IPS DF 4.7 (cell line): Measurements from ENCODE around the gene C14orf119.

Source experiments
- DNase-seq: peaks from one replicate; pipeline ENCODE4 v3.0.0-alpha.2; 2013; ENCODE audit warnings: low spot score; ENCODE audit errors: extremely low read depth

C14orf119 gene

DNA sequence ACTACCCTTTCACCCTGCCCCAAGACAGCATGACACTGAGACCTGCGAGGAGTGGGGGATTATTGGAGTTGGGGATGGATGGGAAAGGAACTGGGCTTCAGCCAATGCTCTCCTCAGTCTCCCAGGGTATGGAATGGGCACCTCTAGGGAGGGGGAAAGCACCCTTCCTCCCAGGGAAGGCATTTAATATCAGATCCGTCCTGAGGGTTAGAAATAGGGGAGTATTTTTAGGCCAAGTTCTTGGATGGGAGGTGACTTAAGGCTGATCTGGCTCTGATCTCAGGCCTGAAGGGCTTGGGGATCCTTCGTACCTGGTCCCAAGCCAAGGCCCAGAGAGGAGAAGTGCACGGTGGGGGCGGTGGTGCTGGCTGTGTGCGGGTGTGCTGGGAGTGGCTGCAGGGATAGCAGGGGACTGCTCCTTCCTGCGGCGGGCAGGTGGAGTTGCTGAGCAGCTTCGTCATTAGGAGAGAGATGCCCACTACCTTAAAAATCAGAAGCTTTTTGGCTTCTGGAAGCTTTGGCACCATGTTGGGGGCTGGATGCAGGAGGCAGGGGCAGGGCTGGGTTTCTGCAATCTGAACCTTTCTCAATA is 30.7 kb downstream of the C14orf119 start:
- DNase-seq = no peak

- DNase-seq = no peak
Measured at GRCh38 chr14:23126548-23127278, 31.4 kb downstream of the C14orf119 start.

DNA sequence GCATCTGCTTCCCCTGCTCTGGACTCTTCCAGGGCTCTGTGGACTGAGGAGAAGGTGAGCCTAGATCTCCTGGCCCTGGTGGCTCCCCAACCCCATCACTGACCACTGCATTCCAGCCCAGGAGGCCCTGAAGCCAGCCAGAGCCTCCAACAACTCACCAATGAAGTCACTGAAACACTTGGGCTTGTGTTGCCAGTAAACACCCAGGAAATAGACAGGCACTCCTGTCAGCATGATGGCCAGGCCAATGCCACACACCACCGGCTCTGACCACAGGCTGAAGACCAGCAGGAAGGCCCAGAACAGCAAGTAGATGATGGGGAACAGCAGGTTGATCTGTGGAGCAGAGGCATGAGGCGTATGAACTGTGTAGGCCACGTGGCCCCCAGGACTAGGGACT is 32.6 kb downstream of the C14orf119 start:
- no peak for DNase-seq

DNA sequence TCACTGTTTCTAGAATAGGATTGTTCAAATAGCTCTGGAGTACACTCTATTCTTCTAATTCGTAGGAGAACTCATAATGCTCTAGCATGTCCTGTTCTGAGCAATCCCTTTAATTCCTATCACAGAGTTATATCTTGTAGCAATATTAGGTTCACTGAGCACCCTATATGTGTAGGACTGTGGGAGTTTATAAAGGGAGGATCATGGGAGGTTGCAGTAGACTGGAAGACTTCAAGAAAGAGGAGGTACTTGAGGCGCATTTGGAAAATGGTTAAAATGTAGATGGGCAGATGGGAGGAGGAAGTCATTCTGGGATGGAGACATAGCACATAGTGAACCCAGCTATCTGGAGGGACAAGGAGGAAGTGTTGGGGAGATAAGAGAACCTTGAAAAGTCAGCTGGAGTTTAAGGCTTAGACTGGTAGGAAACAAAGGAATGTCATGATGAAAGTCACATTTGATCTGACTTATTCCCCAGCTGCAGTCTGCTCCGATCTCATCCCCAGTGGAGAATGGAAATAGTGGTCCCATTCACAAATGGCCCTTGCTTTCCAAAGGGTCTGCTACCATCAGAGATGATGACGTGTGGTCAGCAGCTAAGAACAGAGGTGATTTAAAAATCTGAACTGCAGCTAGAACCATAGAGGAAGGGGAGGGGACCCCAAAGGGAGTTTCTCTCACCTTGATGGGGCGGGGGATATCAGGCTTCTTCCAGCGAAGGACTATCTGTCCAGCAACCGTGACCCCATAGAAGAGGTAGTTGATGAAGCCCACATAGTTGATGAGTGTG is 33.9 kb downstream of the C14orf119 start:
- no peak for DNase-seq

GRCh38 chr14:23129759-23130316 is 34.5 kb downstream of the C14orf119 start:
- DNase-seq = no peak

DNA sequence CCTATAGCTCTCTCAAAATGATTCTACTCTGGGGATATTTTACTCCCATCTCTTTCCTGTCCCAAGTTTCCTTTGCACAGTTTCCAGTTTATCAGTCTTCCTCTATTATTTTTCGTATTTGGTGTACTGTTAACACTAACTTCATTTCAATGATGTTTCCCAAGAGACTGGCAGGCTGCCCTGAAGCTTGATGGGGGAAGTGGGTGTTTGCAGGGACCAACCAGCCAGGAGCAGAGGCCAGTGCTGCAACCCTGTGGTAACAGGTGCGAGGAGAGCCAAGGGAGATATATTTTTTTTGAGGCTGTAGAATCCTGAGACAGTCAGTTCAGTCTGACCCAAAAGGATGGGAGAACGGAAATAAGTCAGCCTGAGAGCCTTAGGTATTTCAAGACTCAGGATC is 35.6 kb downstream of the C14orf119 start:
- DNase-seq = no peak

DNA sequence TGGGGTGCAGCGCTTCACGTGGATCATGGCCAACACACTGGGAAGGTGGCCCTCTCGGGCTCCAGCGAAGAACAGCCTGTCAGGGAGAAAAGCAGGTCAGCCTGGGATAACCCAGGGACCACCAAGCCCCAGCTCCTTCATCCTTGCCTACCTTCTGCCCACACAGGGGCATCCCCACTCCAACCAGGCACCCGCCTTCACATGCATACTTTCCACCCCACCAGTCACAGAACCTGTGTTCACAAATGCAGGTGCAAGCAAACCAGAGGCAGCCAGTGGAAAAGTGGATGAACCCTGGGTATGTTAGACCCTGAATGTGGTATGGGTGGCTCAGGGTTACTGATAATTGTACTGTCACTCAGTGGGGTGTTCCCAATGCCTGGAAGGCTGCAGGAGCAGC is 36.2 kb downstream of the C14orf119 start:
- DNase-seq = no peak

DNA sequence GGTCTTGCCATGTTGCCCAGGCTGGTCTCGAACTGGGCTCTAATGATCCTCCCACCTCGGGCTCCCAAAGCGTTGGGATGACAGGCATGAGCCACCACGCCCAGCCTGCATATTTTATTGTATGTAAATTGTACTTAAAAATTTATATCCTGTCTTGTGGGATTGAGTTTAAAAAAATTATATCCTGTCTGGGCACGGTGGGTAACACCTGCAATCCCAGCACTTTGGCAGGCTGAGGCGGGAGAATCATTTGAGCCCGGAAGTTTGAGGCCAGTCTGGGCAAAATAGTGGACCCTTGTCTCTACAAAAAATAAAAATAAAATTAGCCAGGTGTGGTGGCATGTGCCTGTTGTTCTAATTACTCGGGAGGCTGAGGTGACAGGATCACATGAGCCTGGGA is 37.7 kb downstream of the C14orf119 start:
- no peak for DNase-seq

DNA sequence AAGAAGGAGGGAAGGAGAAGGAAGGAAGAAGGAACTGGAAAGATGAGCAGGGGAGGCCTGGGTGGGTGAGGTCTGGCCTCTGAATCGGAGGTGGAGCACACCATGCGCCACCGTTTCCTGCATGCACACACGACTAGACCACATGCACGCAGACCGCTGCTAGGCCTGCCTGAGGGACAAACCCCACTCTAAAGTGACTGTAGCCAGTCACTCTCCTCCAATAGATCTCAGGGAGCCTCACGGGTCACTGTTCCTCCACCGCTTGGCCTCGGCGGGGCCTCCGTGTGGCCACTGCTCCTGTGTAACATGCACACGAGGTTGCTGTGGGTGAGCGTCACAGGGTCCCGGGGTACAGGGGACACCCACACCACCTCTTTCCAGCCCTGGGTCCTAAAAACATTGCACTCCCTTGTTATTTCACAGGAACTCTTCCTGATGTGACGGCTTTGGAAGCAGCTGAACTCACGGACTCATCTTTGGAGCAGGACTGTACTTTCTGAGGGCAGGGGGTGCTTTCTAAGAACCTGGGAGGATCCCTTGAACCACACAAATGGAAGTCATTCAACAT is 41.3 kb downstream of the C14orf119 start:
- DNase-seq = no peak

DNA sequence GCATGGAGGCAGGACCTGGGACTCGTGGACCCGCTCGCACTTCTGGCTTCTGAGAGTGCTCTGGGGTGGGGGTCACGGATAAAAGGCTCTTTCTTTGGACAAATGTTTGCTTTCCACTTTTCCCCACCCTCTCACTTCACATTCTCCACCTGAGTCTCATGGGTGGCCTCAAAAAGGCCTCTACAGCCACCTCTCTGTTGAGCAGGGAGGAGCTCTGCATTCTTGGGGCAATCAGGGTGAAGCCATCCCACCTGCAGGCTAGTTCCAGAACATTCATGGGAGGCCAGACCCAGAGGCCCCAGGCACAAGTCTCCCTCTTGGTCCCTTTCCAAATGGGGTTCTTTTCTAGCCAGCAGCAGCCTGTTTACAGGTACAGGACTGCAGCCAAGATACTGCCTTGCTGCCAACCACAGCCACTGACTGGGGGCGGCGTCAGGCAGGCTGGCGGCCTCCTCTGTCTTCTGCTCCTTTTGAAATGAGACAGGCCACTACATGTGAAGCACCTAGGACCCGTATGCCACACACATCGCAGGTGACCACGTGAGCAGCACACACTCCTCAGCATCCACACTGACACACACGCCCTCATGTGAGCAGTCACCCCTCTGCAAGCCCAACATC is 42.0 kb downstream of the C14orf119 start:
- no peak for DNase-seq

- DNase-seq = no peak
Measured at GRCh38 chr14:23137813-23138535, 42.7 kb downstream of the C14orf119 start.

GRCh38 chr14:23139874-23140273 is 44.6 kb downstream of the C14orf119 start:
- DNase-seq = no peak

DNA sequence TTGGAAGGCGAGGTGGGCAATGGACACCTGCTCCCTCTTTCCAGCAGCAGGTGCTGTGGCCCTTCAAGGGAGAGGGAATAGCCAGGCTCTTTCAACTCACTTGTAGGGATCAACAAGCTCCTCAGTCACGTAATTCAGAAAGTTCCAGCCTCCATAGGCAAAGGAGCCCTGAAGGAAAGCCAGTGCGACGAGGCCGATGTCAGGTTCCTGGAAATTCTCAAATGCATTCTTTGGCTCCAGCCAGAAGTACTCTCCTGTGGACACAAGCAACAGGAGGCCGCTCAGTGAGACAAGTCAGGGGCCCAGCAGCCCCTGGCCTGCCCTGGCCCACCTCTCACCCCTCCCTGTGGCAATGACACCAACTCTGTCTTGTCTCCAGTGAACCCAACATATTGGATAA is 45.1 kb downstream of the C14orf119 start:
- no peak for DNase-seq

GRCh38 chr14:23141706-23142444 is 46.6 kb downstream of the C14orf119 start:
- no peak for DNase-seq

- no peak for DNase-seq
Measured at GRCh38 chr14:23142826-23143225, 47.5 kb downstream of the C14orf119 start.

DNA sequence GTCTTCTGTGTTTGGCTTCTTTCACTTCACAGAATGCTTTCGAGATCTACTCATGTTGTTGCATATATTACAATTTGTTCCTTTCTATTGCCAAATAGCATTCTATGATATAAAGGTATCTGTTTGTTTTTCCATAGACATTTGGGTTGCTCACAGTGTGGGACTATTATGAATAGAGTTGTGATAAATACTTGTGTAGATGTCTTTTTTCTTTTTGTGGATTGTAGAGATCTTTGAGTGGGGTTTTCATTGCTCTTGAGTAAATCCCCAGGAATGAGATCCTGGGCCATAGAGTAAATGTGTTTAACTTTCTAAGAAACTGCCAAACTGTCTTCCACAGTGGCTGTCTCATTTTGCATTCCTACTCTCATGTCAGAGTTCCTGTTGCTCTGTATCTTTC is 48.6 kb downstream of the C14orf119 start:
- no peak for DNase-seq

- DNase-seq = no peak
Measured at GRCh38 chr14:23145794-23146350, 50.6 kb downstream of the C14orf119 start.

DNA sequence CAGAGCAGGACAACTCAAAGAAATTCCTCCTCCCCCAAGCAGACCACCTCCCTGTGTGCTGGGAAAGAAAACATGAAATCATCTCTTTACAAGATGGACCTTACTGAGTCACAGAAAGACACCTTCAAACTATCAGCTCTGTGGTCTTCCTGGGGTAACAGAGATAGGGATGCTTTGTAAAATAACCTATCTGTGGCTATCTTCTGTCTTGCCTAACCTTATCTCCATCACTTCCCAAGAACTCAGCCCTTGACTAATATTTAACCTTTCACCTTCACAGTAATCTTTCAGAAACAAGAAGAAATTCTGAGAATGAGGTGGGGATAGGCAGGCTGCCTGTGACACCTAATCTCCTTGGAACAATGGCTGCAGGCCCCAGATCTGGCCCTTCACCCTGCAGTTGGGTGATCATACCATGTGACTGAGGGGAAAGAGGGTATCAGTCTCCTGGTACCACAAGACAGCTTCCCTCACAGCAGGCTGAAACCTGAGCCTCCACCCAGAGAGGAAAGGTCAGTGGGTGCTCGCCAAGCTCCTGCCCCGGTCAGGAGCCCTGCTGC is 51.1 kb downstream of the C14orf119 start:
- no peak for DNase-seq

DNA sequence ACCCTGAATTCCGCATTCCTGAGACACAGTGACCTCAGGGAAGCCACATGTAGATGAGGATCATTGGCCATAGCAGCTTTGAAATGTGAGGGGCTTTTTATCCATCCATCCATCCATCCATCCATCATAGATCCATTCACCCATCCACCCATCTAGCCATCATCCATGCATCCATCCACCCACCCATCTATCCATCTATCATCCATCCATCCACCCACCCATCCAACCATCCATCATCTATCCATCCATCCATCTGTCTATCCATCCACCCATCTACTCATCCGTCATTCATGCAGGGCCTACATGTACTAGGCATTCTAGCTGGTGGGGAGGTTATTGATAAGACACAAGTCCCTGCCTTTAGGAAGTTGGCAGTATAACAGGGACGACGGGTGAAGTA is 51.7 kb downstream of the C14orf119 start:
- DNase-seq = no peak
